ENCODE measurements around the gene ZBTB32. TPM values are rescaled to one million over a fixed set of nuclear protein-coding genes. Genes with fewer than 3 reads are reported as not detected.

The ZBTB32 gene
- total RNA-seq, 1 experiment from 2014 or later: not detected

DNA sequence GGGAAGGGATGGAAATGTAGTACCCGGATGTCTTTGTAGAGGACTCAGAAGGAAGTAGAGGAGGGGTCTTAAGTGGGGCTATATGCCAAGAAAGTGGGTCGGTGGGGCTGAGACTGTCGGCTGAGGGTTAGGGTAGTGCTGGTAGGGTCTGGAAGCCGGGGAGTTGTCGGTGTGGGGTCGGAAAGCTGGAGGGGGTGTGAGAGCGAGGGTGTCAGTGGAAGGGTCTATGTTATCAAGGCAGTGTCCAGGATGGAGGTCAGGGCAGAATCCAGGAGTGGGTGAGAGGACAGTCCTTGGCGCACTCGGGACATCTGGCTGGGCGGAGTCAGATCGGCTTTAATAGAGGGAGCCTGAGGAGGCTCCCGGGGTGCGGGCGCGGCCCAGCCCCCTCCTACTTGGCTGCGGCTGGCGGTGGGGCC, 50.8 kb downstream of the ZBTB32 start:
- intact Hi-C loops (cut with micrococcal nuclease; ENCODE audit: unreplicated experiment) (no loop called here), in situ Hi-C loops (cut with HindIII; ENCODE audit: low pct_unique_long_range_greater_than_20kb, low sequenced_read_pairs) (no loop called here)
- Histone ChIP-seq H3K36me3 (ENCODE audit: control insufficient read depth, insufficient read depth, low read length) (no peaks in the 10 kb centered on the region), H3K27me3 (ENCODE audit: control insufficient read depth, insufficient read depth, low read length) (no peaks in the 10 kb centered on the region), H3K9me3 (ENCODE audit: control insufficient read depth, insufficient read depth, low read depth, low read length) (no peaks in the 10 kb centered on the region), H3K4me3 (ENCODE audit: low read depth in 2 of 2, low read length in 2 of 2) (no peak overlapping the region), H3K4me1 (ENCODE audit: control insufficient read depth, insufficient read depth, low read length) (peaks cover 16% of the 10 kb centered on the region), H3K27ac (ENCODE audit: low read length) (no peak overlapping the region)
- no peak for DNase-seq (ENCODE audit: low read depth, low spot score)
- no peak for ATAC-seq
- CTCF ChIA-PET: no interaction called here
- TF ChIP-seq TCF7L2 (IDR thresholded peaks at IDR 0.05; ENCODE audit: low read depth, low read length): no peak
- no peak for TF ChIP-seq POLR2AphosphoS5 (IDR thresholded peaks at IDR 0.05; ENCODE audit: low read depth, low read length)
- TF ChIP-seq SIN3A (IDR thresholded peaks at IDR 0.05; ENCODE audit: borderline replicate concordance, insufficient read depth, low read depth, low read length): no peak
- TF ChIP-seq, protein P1, sequence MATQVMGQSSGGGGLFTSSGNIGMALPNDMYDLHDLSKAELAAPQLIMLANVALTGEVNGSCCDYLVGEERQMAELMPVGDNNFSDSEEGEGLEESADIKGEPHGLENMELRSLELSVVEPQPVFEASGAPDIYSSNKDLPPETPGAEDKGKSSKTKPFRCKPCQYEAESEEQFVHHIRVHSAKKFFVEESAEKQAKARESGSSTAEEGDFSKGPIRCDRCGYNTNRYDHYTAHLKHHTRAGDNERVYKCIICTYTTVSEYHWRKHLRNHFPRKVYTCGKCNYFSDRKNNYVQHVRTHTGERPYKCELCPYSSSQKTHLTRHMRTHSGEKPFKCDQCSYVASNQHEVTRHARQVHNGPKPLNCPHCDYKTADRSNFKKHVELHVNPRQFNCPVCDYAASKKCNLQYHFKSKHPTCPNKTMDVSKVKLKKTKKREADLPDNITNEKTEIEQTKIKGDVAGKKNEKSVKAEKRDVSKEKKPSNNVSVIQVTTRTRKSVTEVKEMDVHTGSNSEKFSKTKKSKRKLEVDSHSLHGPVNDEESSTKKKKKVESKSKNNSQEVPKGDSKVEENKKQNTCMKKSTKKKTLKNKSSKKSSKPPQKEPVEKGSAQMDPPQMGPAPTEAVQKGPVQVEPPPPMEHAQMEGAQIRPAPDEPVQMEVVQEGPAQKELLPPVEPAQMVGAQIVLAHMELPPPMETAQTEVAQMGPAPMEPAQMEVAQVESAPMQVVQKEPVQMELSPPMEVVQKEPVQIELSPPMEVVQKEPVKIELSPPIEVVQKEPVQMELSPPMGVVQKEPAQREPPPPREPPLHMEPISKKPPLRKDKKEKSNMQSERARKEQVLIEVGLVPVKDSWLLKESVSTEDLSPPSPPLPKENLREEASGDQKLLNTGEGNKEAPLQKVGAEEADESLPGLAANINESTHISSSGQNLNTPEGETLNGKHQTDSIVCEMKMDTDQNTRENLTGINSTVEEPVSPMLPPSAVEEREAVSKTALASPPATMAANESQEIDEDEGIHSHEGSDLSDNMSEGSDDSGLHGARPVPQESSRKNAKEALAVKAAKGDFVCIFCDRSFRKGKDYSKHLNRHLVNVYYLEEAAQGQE (IDR thresholded peaks at IDR 0.05; ENCODE audit: insufficient read depth in 1 of 2, low read depth in 2 of 2, low read length in 1 of 2): no peak
- TF ChIP-seq CTCF (IDR thresholded peaks at IDR 0.05): no peak
- POLR2A ChIA-PET: no interaction called here
- BruUV-seq (replicated peaks): no TSS peak

GRCh38 chr19:35755550-35756376, 51.4 kb downstream of the ZBTB32 start:
- ATAC-seq (no peak), DNase-seq (ENCODE audit: low read depth, low spot score) (no peak)
- H3K36me3 ChIP-seq (ENCODE audit: control insufficient read depth, insufficient read depth, low read length): no peaks in the 10 kb centered on the region
- no peaks in the 10 kb centered on the region for H3K27me3 ChIP-seq (ENCODE audit: control insufficient read depth, insufficient read depth, low read length)
- TF ChIP-seq SIN3A (IDR thresholded peaks at IDR 0.05; ENCODE audit: borderline replicate concordance, insufficient read depth, low read depth, low read length) (no peak), TCF7L2 (IDR thresholded peaks at IDR 0.05; ENCODE audit: low read depth, low read length) (no peak), POLR2AphosphoS5 (IDR thresholded peaks at IDR 0.05; ENCODE audit: low read depth, low read length) (no peak), CTCF (IDR thresholded peaks at IDR 0.05) (no peak)
- TF ChIP-seq, protein P1 (IDR thresholded peaks at IDR 0.05; ENCODE audit: insufficient read depth in 1 of 2, low read depth in 2 of 2, low read length in 1 of 2): no peak
- in situ Hi-C loops (cut with HindIII; ENCODE audit: low pct_unique_long_range_greater_than_20kb, low sequenced_read_pairs) (no loop called here), intact Hi-C loops (cut with micrococcal nuclease; ENCODE audit: unreplicated experiment) (no loop called here)
- no TSS peak for BruUV-seq (replicated peaks)
- no peak overlapping the region for H3K4me3 ChIP-seq (ENCODE audit: low read depth in 2 of 2, low read length in 2 of 2)
- peaks cover 16% of the 10 kb centered on the region for H3K4me1 ChIP-seq (ENCODE audit: control insufficient read depth, insufficient read depth, low read length)
- no peak overlapping the region for H3K27ac ChIP-seq (ENCODE audit: low read length)
- POLR2A ChIA-PET: no interaction called here
- CTCF ChIA-PET: no interaction called here
- H3K9me3 ChIP-seq (ENCODE audit: control insufficient read depth, insufficient read depth, low read depth, low read length): no peaks in the 10 kb centered on the region
